Naive thymus-derived CD4-positive, alpha-beta T cell (primary cell): ENCODE results near the gene RAG1. TPM values are rescaled to one million over a fixed set of nuclear protein-coding genes. Genes with fewer than 3 reads are reported as not detected.
A peak's percentile ranks its signal among the peaks of the same experiment; 100 is the strongest.
"Not testable (repeated sequence)": the region's sequence is repeated elsewhere in the genome, so short reads cannot be mapped to it uniquely, and the experiment has no call there.

Experiments used
- ATAC-seq: fragments of 150-1000 bp; cut with Tn5 transposase; 2 replicates; pipeline ENCODE4 v1.10.0; 2021; ENCODE audit warnings: mild to moderate bottlenecking, moderate library complexity
- CTCF ChIA-PET: fragments of 350-600 bp; sonication (Branson Sonifier 250); formaldehyde crosslinking; loops from one replicate; lab custom pipeline; 2021; ENCODE audit warnings: antibody characterized with exemption; lab: Charles Lee
- POLR2A ChIA-PET: fragments of 350-600 bp; sonication (Branson Sonifier 250); formaldehyde crosslinking; loops from one replicate; lab custom pipeline; 2021; ENCODE audit warnings: antibody characterized with exemption, inconsistent platforms; lab: Charles Lee
- DNase-seq, 9 donors: peaks; one replicate each; pipeline versions ENCODE4 v3.0.0 to v3.0.0-alpha.2; 2020 to 2022; ENCODE audit warnings: mixed read lengths in 1 of 9
- H3K27ac ChIP-seq: one replicate; pipeline ENCODE4 v1.7.0; 2013; ENCODE audit warnings: mild to moderate bottlenecking, low read depth, low read length, moderate library complexity
- H3K27me3 ChIP-seq, 2 donors: one replicate each; pipeline ENCODE4 v1.7.0; 2013; ENCODE audit warnings: low read length in 2 of 2, mild to moderate bottlenecking in 2 of 2, moderate library complexity in 2 of 2; ENCODE audit not compliant: control insufficient read depth in 2 of 2, insufficient read depth in 2 of 2
- H3K36me3 ChIP-seq, 3 experiments: 1 replicate in 2 of 3; 2 replicates in 1 of 3; pipeline ENCODE4 v1.7.0; 2013; ENCODE audit warnings: low read length in 3 of 3, mild to moderate bottlenecking in 3 of 3, moderate library complexity in 1 of 3; ENCODE audit not compliant: insufficient read depth in 3 of 3, control insufficient read depth in 2 of 3
- H3K4me1 ChIP-seq, 2 donors: one replicate each; pipeline ENCODE4 v1.7.0; 2013; ENCODE audit warnings: low read length in 2 of 2, mild to moderate bottlenecking in 2 of 2, moderate library complexity in 1 of 2; ENCODE audit not compliant: control insufficient read depth in 2 of 2, insufficient read depth in 2 of 2
- H3K4me3 ChIP-seq: 2 replicates; pipeline ENCODE4 v1.7.0; 2013; ENCODE audit warnings: mild to moderate bottlenecking, low read length
- H3K9me3 ChIP-seq, 3 experiments: 1 replicate in 2 of 3; 2 replicates in 1 of 3; pipeline ENCODE4 v1.7.0; 2013; ENCODE audit warnings: low read length in 3 of 3; ENCODE audit not compliant: control insufficient read depth in 2 of 3
- H3K27ac Mint-ChIP-seq, 9 donors: one replicate each; pipeline ENCODE4 v1.8.0; 2020 to 2022; ENCODE audit warnings: mixed read lengths in 9 of 9, mild to moderate bottlenecking in 8 of 9, moderate library complexity in 5 of 9, inconsistent platforms in 2 of 9
- H3K27me3 Mint-ChIP-seq, 5 donors: one replicate each; pipeline ENCODE4 v1.8.0; 2021 to 2022; ENCODE audit warnings: mixed read lengths in 5 of 5, mild to moderate bottlenecking in 1 of 5
- H3K36me3 Mint-ChIP-seq, 5 donors: one replicate each; pipeline ENCODE4 v1.8.0; 2020 to 2022; ENCODE audit warnings: mixed read lengths in 5 of 5, mild to moderate bottlenecking in 3 of 5, inconsistent platforms in 1 of 5
- H3K4me1 Mint-ChIP-seq, 7 donors: one replicate each; pipeline ENCODE4 v1.8.0; 2020 to 2022; ENCODE audit warnings: mixed read lengths in 7 of 7, mild to moderate bottlenecking in 3 of 7, inconsistent platforms in 1 of 7
- H3K4me3 Mint-ChIP-seq, 10 donors: one replicate each; pipeline ENCODE4 v1.8.0; 2020 to 2022; ENCODE audit warnings: mild to moderate bottlenecking in 10 of 10, mixed read lengths in 10 of 10, moderate library complexity in 6 of 10, inconsistent platforms in 2 of 10
- H3K9me3 Mint-ChIP-seq, 11 donors: one replicate each; pipeline ENCODE4 v1.8.0; 2020 to 2022; ENCODE audit warnings: mixed read lengths in 11 of 11, mild to moderate bottlenecking in 4 of 11, inconsistent platforms in 1 of 11, moderate library complexity in 1 of 11
- intact Hi-C, 2 donors: fragments of 100-400 bp; cut with micrococcal nuclease; formaldehyde crosslinking; loops; one replicate each; pipeline ENCODE4 v1.15.1; 2023
- polyA plus RNA-seq, 2 donors: library from polyadenylated mRNA; unstranded; fragments of 300-500 nt; fragmentation: Illumina TruSeq; gene quantifications; one replicate each; pipeline ENCODE4 v1.2.3, GENCODE V29; 2021
- total RNA-seq, 6 experiments: library from RNA in 5 of 6; stranded (reverse) in 5 of 6; gene quantifications; 1 replicate in 5 of 6; 2 replicates in 1 of 6; pipeline ENCODE4 v1.2.3 and lab custom pipeline; 2021 to 2026

The RAG1 gene
- total and polyA plus RNA-seq, 7 experiments from 2014 or later, result 0.15 to 0.65 (median 0.37) TPM; not detected in 2

DNA sequence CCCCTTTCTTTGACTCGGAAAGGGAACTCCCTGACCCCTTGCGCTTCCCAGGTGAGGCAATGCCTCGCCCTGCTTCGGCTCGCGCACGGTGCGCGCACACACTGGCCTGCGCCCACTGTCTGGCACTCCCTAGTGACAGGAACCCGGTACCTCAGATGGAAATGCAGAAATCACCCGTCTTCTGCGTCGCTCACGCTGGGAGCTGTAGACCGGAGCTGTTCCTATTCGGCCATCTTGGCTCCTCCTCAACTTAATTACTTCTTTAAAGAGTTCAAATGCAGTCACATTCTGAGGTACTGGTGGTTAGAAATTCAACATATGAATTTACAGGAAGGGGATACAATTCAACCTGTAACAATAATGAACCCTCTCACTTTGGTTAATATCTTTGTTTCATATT is 10.4 kb upstream of the RAG1 start:
- Mint-ChIP-seq H3K9me3 (peaks cover 0 to 27% (median 13%) of the 10 kb centered on the region in 11 donors), H3K36me3 (peaks cover 0 to 24% (median 0%) of the 10 kb centered on the region in 5 donors), H3K27ac (peak overlapping the region in 1 of 9 donors; percentile 50), H3K4me1 (peaks cover 0 to 27% (median 14%) of the 10 kb centered on the region in 7 donors), H3K27me3 (peaks cover 0 to 14% (median 10%) of the 10 kb centered on the region in 5 donors)
- H3K36me3 ChIP-seq, POLR2A ChIA-PET, H3K9me3 ChIP-seq, ATAC-seq, H3K4me3 Mint-ChIP-seq, DNase-seq, CTCF ChIA-PET, H3K27me3 ChIP-seq, H3K27ac ChIP-seq, H3K4me3 ChIP-seq: not testable (repeated sequence)
- intact Hi-C loops, result loop anchor here in 1 of 2 donors (5.0 kb wide), 3 partner anchors 45 to 895 kb away; partner anchors contain the start of genes TRAF6 and TRIM44
- H3K4me1 ChIP-seq, result peaks cover 0 to 18% of the 10 kb centered on the region in 2 donors

DNA sequence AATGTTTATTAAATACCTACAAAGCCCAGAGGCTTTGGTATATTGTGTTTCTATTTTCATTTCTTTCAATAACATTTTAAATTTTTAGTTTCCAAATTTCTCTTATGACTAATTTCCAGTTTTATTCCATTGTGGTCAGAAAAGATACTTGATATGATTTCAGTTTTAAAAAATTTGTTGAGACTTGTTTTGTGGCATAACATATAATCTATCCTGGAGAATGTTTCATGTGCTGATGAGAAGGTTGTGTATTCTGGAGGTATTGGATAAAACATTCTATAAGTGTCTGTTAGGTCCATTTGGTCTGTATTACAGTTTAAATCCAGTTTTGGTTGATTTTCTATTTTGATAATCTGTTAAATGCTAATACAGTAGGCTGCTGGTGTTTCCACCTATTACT is 9.8 kb upstream of the RAG1 start:
- Histone ChIP-seq H3K27ac (no peak overlapping the region), H3K27me3 (no peaks in the 10 kb centered on the region), H3K9me3 (peaks cover 0 to 3% (median 0%) of the 10 kb centered on the region in 3 experiments), H3K36me3 (no peaks in the 10 kb centered on the region), H3K4me1 (peaks cover 0 to 18% of the 10 kb centered on the region in 2 donors), H3K4me3 (no peak overlapping the region)
- peaks cover 0 to 27% (median 13%) of the 10 kb centered on the region in 11 donors for H3K9me3 Mint-ChIP-seq
- H3K4me3 Mint-ChIP-seq, result peak overlapping the region in 1 of 10 donors; percentile 74
- peaks cover 0 to 15% (median 10%) of the 10 kb centered on the region in 5 donors for H3K27me3 Mint-ChIP-seq
- ChIA-PET CTCF (no interaction called here), POLR2A (no interaction called here)
- H3K27ac Mint-ChIP-seq, result peak overlapping the region in 1 of 9 donors; percentile 90
- intact Hi-C loops, result loop anchor here in 1 of 2 donors (5.0 kb wide), 3 partner anchors 46 to 896 kb away; partner anchors contain the start of genes TRAF6 and TRIM44
- H3K4me1 Mint-ChIP-seq, result peaks cover 0 to 27% (median 14%) of the 10 kb centered on the region in 7 donors
- ATAC-seq (no peak), DNase-seq (no peak)
- peaks cover 0 to 24% (median 0%) of the 10 kb centered on the region in 5 donors for H3K36me3 Mint-ChIP-seq

DNA sequence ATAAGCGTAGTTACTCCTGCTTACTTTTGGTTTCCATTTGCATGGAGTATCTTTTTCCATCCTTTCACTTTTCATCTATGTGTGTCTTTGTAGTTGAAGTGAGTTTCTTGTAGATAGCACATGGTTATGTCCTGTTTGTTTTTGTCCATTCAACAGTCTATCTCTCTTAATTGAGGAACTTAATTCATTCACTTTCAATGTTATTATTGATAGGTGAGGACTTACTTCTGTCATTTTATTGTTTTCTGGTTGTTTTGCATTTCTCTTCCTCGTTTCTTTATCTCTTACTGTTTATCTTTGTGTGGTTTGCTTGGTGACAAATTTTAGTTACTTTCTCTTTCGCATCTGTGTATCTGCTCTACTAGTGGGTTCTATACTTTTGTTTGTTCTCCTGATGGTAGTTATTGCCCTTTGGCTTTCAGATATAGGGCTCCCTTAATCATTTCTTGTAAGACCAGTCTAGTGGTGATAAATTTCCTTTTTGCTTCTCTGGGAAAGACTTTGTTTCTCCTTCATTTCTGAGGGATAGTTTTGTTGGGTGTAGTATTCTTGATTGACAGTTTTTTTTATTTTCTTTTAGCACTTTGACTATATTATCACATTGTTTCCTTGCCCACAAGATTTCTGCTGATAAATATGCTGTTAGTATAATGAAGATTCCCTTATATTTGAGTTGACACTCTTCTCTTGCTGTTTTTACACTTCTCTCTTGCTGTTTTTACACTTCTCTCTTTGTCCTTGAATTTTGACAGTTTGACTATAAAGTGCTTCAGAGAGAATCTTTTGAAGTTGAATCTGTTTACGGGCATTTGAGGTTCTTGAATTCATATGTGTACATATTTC is 9.0 kb upstream of the RAG1 start:
- peaks cover 0 to 18% of the 10 kb centered on the region in 2 donors for H3K4me1 ChIP-seq
- ATAC-seq (peak; percentile 76), DNase-seq (no peak)
- H3K4me3 ChIP-seq, result no peak overlapping the region
- POLR2A ChIA-PET, result no interaction called here
- peak overlapping the region in 2 of 9 donors; percentile 0 to 90 for H3K27ac Mint-ChIP-seq
- intact Hi-C loops, result loop anchor here in 1 of 2 donors (5.0 kb wide), 3 partner anchors 46 to 896 kb away; partner anchors contain the start of genes TRAF6 and TRIM44
- no peaks in the 10 kb centered on the region for H3K36me3 ChIP-seq
- peaks cover 0 to 27% (median 14%) of the 10 kb centered on the region in 7 donors for H3K4me1 Mint-ChIP-seq
- peaks cover 0 to 3% (median 0%) of the 10 kb centered on the region in 3 experiments for H3K9me3 ChIP-seq
- H3K27ac ChIP-seq, result no peak overlapping the region
- H3K27me3 ChIP-seq, result no peaks in the 10 kb centered on the region
- H3K4me3 Mint-ChIP-seq, result peak overlapping the region in 7 of 10 donors; percentile 3 to 74 (median 32)
- peaks cover 0 to 27% (median 13%) of the 10 kb centered on the region in 11 donors for H3K9me3 Mint-ChIP-seq
- H3K27me3 Mint-ChIP-seq, result peaks cover under 1 to 21% (median 10%) of the 10 kb centered on the region in 5 donors
- H3K36me3 Mint-ChIP-seq, result peaks cover 0 to 24% (median 0%) of the 10 kb centered on the region in 5 donors
- CTCF ChIA-PET, result no interaction called here

DNA sequence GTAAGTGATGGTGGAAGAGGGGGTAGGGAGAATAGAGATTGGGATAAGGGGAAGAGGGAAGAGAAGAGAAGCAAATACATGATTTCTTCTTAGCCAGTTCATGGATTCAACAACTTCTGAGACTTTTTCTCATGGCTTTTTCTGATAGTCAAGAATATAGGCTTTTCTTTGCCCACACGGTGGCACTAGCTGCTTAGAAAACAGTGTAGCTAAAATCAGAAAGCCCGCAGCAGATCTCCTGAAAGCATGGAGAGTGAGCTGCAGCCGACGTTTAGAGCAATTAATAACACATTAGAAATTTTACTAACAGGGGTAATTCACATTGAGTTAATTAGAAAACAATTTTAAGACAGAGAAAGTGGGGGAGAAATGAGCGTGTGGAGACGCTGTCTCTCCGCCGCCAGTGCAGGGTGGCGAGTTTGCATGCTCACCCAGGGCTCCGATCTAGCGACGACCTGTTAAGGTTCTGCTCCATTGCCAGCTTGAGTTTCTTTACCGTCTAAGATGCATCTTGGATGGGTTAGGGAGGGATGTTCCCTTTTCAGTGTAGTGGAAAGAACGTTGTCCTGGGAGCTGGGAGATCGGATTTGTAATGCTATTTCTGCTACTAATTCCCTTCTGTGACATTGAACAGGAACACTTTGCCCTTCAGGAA is 3.3 kb upstream of the RAG1 start:
- Mint-ChIP-seq H3K9me3 (peaks cover 0 to 9% (median 3%) of the 10 kb centered on the region in 11 donors), H3K4me3 (peak overlapping the region; percentile 27 to 87 (median 75)), H3K27ac (no peak overlapping the region), H3K4me1 (peaks cover 4 to 14% (median 6%) of the 10 kb centered on the region in 7 donors), H3K27me3 (peaks cover 24 to 65% (median 34%) of the 10 kb centered on the region in 5 donors), H3K36me3 (peaks cover 0 to 10% (median 0%) of the 10 kb centered on the region in 5 donors)
- no peaks in the 10 kb centered on the region for H3K27me3 ChIP-seq
- ATAC-seq (peak; percentile 75), DNase-seq (peak in 7 of 9 donors; percentile 7 to 55 (median 33))
- no peak overlapping the region for H3K4me3 ChIP-seq
- intact Hi-C loops, result loop anchor here (1.0 kb wide), 3 partner anchors 109 to 275 kb away; partner anchors contain the start of gene COMMD9 (in 1 of the 2)
- POLR2A ChIA-PET, result no interaction called here
- H3K36me3 ChIP-seq, result no peaks in the 10 kb centered on the region
- peaks cover 0 to 3% (median 0%) of the 10 kb centered on the region in 3 experiments for H3K9me3 ChIP-seq
- peaks cover 0 to 7% of the 10 kb centered on the region in 2 donors for H3K4me1 ChIP-seq
- no peak overlapping the region for H3K27ac ChIP-seq
- CTCF ChIA-PET, result interaction anchor here (1.0 to 3.8 kb wide), 6 partner anchors 12 to 183 kb away, joined by 3 to 28 read pairs (median 4); no protein-coding TSS in a partner anchor

DNA sequence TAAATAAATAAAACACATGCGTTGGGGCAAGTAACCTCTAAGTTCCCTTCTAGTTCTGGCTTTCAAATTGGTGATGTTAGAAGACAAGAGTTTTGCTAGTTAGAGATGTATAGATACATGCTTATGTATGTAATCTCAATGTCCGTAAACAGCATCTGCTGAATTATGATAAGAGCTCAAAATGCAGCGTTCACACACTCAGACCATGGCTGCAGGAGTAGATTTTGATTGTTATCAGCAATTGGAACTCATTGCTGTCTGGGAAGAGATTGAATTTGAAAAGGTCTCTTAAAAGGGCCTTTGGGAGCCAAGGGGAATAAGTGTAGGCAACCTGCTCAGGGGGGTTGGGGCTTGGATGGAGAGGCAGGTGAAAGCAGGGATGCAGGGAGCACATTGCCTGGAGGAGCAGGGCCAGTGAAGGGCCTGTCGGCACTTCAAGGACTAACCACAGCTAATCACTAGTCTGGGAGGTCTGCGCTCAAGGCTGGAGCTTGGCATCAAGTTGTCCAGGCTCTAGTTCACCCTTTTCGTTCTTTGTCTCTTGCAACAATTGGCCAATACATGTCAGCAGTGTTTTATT is 2.7 kb upstream of the RAG1 start:
- Mint-ChIP-seq H3K36me3 (peaks cover 0 to 5% (median 0%) of the 10 kb centered on the region in 5 donors), H3K9me3 (peaks cover 0 to 4% (median 0%) of the 10 kb centered on the region in 11 donors), H3K27me3 (peaks cover 25 to 61% (median 33%) of the 10 kb centered on the region in 5 donors), H3K4me1 (peaks cover 4 to 9% (median 5%) of the 10 kb centered on the region in 7 donors), H3K27ac (no peak overlapping the region), H3K4me3 (peak overlapping the region in 7 of 10 donors; percentile 61 to 87 (median 80))
- H3K4me3 ChIP-seq, result no peak overlapping the region
- intact Hi-C loops, result no loop called here
- H3K27ac ChIP-seq, result no peak overlapping the region
- ChIA-PET POLR2A (no interaction called here), CTCF (interaction anchor here (1.0 to 3.8 kb wide), 4 partner anchors 11 to 182 kb away, joined by 3 to 28 read pairs (median 4); no protein-coding TSS in a partner anchor)
- H3K36me3 ChIP-seq, result no peaks in the 10 kb centered on the region
- H3K4me1 ChIP-seq, result peaks cover 0 to under 1% of the 10 kb centered on the region in 2 donors
- H3K9me3 ChIP-seq, result peaks cover 0 to 2% (median 0%) of the 10 kb centered on the region in 3 experiments
- H3K27me3 ChIP-seq, result no peaks in the 10 kb centered on the region
- no peak for ATAC-seq
- DNase-seq, result no peak
